ENCODE results near the gene FBN1.

FBN1 gene

DNA sequence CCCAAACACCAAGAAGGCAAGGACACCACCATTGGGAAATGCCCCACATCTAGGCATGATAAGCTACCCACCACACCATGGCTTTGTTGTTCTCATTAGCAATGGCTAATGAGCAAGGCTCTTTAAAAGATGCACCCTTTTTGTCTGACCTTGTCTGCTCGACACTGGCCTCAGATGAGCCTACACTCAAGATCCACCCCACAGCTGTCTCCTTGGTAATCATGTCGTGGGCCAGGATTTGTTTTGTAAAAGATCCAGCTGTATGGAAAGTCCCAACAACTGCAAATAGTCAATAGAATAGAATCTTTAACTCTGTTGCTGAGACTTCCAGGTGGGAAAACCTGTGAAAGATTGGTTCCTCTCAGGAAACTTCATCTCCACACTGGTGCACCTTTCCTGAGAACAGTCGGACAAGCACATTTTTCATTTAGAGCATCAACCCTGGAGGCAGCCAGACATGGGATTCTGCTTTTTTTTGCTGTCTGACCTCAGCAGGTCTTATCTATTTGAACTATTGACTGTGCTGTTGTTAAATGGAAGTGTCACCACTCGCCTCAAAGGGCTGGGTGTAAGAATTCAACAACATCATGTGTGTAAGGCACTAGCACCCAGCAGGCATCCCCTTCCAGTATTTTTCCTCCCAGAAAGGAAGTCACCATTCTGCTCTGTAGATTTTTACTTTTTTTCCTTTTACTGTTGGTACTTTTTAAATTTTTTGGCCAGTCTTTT is 278.8 kb downstream of the FBN1 start:
- DNase-seq (ENCODE audit: low spot score): no peak

DNA sequence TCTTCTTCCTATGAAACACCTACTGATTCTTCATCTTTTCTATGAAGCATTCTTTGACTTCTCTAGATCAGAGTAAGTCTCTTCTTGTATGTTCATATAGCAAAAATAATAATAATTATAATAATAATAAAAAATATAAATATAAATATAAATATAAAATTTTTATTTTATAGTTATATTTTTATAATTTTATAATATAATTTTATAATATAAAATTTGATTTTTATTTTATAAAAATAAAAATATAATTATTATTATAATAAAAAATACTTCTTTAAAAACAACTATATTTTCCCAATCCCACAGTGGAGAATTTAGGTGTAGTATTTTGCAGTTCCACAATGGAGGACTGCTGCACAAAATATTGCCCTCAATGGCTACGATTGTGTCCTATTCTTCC is 279.9 kb downstream of the FBN1 start:
- no peak for DNase-seq (ENCODE audit: low spot score)

DNA sequence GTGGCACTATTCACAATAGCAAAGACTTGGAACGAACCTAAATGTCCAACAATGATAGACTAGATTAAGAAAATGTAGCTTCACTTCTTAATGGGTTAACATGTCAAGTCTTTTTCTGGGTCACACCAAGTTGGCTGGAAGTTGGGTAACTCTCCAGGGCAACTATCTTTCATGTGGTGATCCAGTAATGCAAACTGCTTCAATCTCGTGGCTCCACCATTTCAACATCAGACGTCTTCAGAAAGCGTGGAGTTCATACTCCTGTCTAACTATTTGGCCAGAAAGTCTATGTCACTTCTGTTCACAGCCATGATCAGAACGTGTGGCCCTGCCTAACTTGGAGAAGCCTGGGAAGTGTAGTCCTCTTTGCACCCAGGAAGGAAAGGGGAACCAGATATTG is 282.0 kb downstream of the FBN1 start:
- no peak for DNase-seq (ENCODE audit: low spot score)

DNA sequence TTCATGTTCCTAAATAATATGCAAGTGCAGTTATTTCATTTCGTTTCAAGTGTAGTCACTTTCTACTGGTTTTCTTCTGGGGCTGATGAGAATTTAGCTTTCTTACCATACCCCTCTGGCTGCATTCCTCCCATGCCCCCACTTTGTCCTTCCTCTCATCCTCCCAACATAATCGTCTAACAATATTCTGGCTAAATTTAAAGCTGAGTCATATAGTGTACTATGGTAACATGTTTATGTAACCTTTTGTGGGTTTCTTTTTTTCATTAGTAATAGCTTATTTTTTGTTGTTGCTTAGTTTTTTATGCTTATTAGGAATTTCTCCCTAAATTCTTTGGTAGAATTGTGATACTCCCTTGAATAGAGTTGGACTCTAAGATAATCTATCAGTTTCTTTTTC is 283.8 kb downstream of the FBN1 start:
- no peak for DNase-seq (ENCODE audit: low spot score)

DNA sequence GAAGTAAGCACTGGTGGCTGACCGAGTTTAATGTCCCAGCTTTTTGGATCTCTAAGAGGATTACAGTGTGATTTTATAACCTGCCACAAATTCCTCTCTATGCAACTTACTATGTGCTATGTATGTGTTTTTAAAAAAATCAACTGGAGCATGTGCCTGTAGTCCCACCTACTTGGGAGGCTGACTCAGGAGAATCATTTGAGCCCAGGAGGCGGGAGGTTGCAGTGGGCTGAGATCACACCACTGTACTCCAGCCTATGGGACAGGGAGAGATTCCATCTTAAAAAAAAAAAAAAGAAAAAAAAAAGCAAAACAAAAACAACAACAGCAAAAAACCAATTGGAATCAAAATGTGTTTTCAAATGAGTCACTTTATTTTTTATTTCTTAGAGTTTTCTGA is 284.7 kb downstream of the FBN1 start:
- DNase-seq (ENCODE audit: low spot score): no peak

Data from COLO829 (cell line).